ENCODE data around the gene ADGRL3. TPM values are rescaled to one million over a fixed set of nuclear protein-coding genes. Genes with fewer than 3 reads are reported as not detected.

The ADGRL3 gene
- polyA plus RNA-seq (2013, experiment 1 of 2; ENCODE audit: insufficient read length): 0.63 TPM
- polyA plus RNA-seq (2013, experiment 2 of 2; ENCODE audit: insufficient read length): 0.60 TPM

- peak; percentile 31 for DNase-seq
These were observed at the start of gene ADGRL3 for GRCh38 chr4:61200187-61200915. TSS of gene ADGRL3 (plus strand) at chr4:61200326.

DNA sequence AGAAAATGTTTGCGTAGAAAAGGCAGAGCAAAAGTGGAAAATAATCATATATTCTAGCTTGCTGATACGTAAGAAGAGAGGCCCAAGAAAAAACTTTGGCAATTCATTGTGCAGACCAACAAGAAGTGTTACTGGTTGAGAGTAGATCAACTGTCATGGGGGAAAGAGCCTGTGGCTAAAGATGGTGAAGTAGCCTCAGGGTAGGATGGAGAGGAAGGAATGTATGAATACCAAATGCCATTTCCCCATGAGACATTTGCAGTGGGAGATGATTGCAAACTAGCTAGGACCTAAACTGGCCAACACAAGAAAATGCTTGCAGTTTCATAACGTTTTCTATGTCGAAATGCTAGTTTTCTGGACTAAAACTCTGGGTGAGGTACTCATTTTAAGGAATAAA, 47.7 kb upstream of the ADGRL3 start:
- no peak for DNase-seq

DNA sequence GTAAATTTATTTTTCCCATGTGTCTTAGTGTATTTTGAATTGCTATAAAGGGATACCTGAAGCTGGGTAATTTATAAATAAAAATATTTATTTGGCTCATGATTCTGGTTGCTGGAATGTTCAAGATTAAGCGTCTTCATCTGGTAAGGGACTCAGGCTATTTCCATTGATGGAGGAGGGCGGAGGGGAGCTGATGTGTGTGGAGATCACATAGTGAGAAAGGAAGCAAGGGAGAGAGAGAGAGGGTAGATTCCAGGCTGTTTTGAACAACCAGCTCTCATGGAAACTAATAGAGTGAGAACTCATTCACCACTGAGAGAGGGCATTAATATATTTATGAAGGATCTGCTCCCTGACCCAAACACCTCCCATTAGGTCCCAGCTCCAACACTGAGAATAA, 39.6 kb upstream of the ADGRL3 start:
- no peak for DNase-seq

DNA sequence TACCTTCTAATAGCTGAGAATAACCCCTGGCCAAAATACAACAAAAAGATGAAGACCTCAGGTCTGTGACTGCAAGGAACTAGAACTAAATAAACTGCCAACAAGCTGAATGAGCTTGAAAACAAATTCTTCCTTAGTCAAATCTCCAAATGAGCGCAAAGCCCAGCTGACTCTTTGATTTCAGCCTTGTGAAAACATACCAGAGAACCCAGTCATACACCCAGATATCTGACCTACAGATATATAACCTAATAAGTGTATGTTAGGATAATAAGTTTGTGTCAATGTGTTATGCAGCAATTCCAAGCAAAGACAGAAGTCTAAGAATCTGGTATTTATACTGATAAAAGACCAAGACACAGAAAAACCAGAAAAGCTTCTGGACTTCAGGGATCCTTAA, 38.0 kb upstream of the ADGRL3 start:
- DNase-seq: peak; percentile 17

- no peak for DNase-seq
These were observed 26.3 kb upstream of the ADGRL3 start for GRCh38 chr4:61173799-61174198.

- no peak for DNase-seq
These were observed 24.6 kb upstream of the ADGRL3 start for GRCh38 chr4:61175495-61175894.

- DNase-seq: no peak
These were observed 22.8 kb upstream of the ADGRL3 start for GRCh38 chr4:61177367-61177766.

- DNase-seq: no peak
These were observed 19.7 kb upstream of the ADGRL3 start for GRCh38 chr4:61180405-61180804.

GRCh38 chr4:61182915-61183314, 17.2 kb upstream of the ADGRL3 start:
- DNase-seq: no peak

- no peak for DNase-seq
These were observed 14.8 kb upstream of the ADGRL3 start for GRCh38 chr4:61185288-61185687.

- DNase-seq: no peak
These were observed 7.7 kb upstream of the ADGRL3 start for GRCh38 chr4:61192392-61192791.

GRCh38 chr4:61193863-61194262, 6.3 kb upstream of the ADGRL3 start:
- no peak for DNase-seq

DNA sequence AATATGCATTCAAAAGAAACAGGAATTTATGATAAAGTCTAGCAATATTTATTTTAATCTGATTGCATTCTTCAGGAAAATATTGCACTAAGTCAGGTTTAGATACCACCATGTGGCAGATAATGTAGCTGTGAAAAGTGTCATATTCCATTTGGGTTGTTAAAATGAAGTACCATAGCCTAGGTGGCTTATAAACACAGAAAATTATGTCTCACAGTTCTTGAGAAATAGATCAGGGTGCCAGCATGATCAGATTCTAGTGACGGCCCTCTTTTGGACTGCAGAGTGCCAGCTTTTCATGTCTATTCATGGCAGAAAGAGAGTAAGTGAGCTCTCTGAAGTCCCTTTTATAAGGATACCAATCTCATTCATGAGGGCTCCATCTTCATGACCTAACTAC, 5.6 kb upstream of the ADGRL3 start:
- no peak for DNase-seq

- DNase-seq: no peak
These were observed 5.0 kb upstream of the ADGRL3 start for GRCh38 chr4:61195101-61195500.

DNA sequence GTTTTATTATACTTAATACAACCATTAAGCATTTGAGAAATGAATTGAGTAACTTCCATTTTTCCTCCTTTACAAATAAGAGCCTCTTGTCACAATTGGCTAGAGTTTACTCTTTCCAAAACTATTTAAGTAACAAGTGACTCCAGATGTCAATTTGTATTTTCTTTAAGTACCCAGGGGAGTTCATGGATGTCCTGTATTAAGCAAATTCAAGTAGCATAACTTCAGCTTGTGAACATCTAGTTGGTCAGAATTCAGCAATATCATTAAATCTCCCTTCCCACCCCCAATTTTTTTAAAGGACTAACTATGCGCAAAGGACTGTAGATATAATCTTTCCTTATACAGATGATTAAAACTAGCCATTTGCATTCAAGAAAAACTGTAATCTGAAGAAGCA, 1.4 kb upstream of the ADGRL3 start:
- no peak for DNase-seq

GRCh38 chr4:61199873-61200186, 296 bp upstream of the ADGRL3 start:
- DNase-seq: no peak

DNA sequence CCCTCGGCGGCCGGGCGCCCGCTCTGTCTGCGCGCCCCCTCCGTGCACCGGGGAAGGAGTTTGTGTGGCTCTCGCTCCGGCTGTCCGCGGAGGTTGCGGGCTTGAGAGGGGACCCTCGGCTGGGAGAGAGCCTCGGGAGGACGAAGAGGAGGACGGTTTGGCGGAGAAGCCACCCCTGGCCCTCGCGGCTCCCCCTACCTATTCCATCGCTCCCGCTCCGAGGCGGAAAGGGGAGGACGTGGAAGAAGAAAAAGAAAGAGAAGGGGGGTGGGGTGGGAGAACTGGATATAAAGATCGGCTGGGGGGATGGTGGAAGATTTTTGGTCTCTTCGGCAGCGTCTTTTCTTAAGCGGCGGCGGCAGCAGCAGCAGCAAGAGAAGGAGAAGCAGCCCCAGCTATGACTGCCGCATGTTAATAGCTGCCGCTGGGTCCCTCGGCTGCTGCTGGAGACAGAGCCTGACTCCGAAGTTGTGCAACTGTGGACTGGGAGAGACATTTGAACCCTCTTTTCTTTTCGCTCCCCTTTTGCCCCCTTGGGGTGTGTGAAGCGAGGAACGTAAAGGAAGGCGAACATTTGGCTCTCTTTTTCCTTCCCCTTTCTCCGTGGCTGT, 895 bp downstream of the ADGRL3 start:
- DNase-seq: peak; percentile 36

GRCh38 chr4:61201561-61201960, 1.4 kb downstream of the ADGRL3 start:
- no peak for DNase-seq

GRCh38 chr4:61201961-61202637, 2.0 kb downstream of the ADGRL3 start:
- no peak for DNase-seq

GRCh38 chr4:61202638-61203435, 2.7 kb downstream of the ADGRL3 start:
- DNase-seq: no peak

DNA sequence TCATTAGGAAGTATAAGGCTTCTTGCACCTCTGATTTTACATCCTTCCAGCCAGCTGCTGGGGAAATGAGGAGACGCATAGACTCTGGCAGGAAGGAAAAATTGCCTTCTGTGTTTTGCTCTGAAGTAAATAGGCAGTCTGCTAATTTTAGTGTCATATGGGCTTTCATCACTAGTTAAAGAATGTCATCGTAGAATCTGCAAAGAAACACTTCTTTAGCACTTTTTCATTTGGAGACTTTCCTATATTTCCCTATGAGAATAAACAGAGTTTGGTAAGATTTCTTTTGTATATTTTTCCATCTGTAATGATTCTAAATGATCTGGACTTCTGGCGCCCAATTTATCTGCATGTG, 3.3 kb downstream of the ADGRL3 start:
- DNase-seq: no peak

DNA sequence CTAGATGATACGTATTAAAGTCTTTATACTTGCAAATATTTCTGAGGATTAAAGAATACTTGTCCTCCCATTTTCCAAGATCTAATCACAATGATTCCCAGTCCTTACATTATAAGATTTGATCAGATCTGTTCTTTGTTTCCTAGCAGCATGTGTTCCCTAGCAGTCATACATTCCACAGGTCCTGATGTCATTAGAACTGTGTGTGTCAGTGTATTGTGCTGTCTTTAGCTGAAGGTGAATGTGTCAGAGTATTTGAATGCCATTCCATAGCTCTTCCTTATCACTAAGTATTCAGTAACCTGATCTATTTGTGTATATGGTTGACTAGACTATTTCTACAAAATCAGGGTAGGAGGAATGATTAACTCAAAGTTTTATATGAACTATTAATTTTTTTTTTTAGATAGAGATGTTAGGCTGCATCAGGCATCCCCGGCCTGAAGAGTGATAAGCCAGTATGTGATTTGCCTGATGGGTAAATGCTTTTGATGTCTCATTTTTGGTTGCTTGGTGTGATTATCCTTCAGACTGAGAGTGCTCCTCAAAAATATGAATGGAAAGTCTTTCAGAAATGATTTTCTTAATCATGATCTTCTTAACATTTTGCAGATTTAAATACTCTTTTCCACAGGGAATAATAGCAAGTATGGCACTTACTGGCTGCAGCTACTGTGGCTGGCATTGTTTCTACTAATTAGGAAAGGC, 4.4 kb downstream of the ADGRL3 start:
- DNase-seq: peak; percentile 60

- DNase-seq: no peak
These were observed 4.9 kb downstream of the ADGRL3 start for GRCh38 chr4:61205066-61205465.

All from fibroblast of skin of abdomen (primary cell).